Caco-2 (cell line): Measurements from ENCODE around the gene TMEM98. TPM values are rescaled to one million over a fixed set of nuclear protein-coding genes. Genes with fewer than 3 reads are reported as not detected.
"Not testable (repeated sequence)": the region's sequence is repeated elsewhere in the genome, so short reads cannot be mapped to it uniquely, and the experiment has no call there.

Experiments used
- BruUV-seq: library from RNA; stranded (reverse); fragments of 400-500 nt; replicated peaks from 2 replicates; lab custom pipeline; 2021; lab: Mats Ljungman, UMichigan
- CTCF ChIA-PET: fragments of 300-600 bp; sonication (Branson Sonifier 250); formaldehyde crosslinking; loops from one replicate; lab custom pipeline; 2022; ENCODE audit warnings: antibody characterized with exemption; lab: Charles Lee
- POLR2A ChIA-PET: fragments of 300-600 bp; sonication (Branson Sonifier 250); formaldehyde crosslinking; loops from one replicate; lab custom pipeline; 2022; ENCODE audit warnings: antibody characterized with exemption; lab: Charles Lee
- DNase-seq, 2 experiments: peaks; one replicate each; pipeline versions ENCODE4 v3.0.0 to v3.0.0-alpha.2; 2020 to 2022
- H3K27me3 ChIP-seq: replicated peaks from 2 replicates; pipeline ENCODE4 v1.6.0; 2011; ENCODE audit warnings: low read length; ENCODE audit not compliant: control insufficient read depth, insufficient read depth
- H3K36me3 ChIP-seq: 2 replicates; pipeline ENCODE4 v1.5.1; 2011; ENCODE audit warnings: low read length; ENCODE audit not compliant: control insufficient read depth, insufficient read depth
- H3K4me1 ChIP-seq: fragments of 250-450 bp; sonication (Bioruptor Pico); 2 replicates; pipeline ENCODE4 v1.5.1; 2020; ENCODE audit warnings: mild to moderate bottlenecking
- H3K4me3 ChIP-seq: 2 replicates; pipeline ENCODE4 v1.5.1; 2011; ENCODE audit warnings: low read depth, mild to moderate bottlenecking, control low read depth, low read length
- H3K9me3 ChIP-seq: fragments of 250-450 bp; sonication (Bioruptor Pico); 2 replicates; pipeline ENCODE4 v1.5.1; 2020; ENCODE audit warnings: mild to moderate bottlenecking, moderate library complexity
- H3K27ac Mint-ChIP-seq: one replicate; pipeline ENCODE4 v1.8.0; 2022; ENCODE audit warnings: mixed read lengths; ENCODE audit not compliant: unreplicated experiment
- H3K27me3 Mint-ChIP-seq: one replicate; pipeline ENCODE4 v1.8.0; 2022; ENCODE audit warnings: mixed read lengths; ENCODE audit not compliant: insufficient read depth, unreplicated experiment
- H3K36me3 Mint-ChIP-seq: one replicate; pipeline ENCODE4 v1.8.0; 2022; ENCODE audit warnings: mild to moderate bottlenecking, mixed read lengths; ENCODE audit not compliant: insufficient read depth, unreplicated experiment
- H3K4me1 Mint-ChIP-seq: one replicate; pipeline ENCODE4 v1.8.0; 2022; ENCODE audit warnings: low read depth, mixed read lengths; ENCODE audit not compliant: unreplicated experiment
- H3K4me3 Mint-ChIP-seq: one replicate; pipeline ENCODE4 v1.8.0; 2022; ENCODE audit warnings: mild to moderate bottlenecking, moderate library complexity, mixed read lengths; ENCODE audit not compliant: unreplicated experiment
- H3K9me3 Mint-ChIP-seq: one replicate; pipeline ENCODE4 v1.8.0; 2022; ENCODE audit warnings: mixed read lengths; ENCODE audit not compliant: unreplicated experiment
- CTCF ChIP-seq, 2 experiments: fragments of 200-600 bp in 1 of 2; IDR thresholded peaks; 1 replicate in 1 of 2; 2 replicates in 1 of 2; pipeline versions ENCODE4 v1.5.1 to v1.8.0; 2011 to 2022; ENCODE audit warnings: antibody characterized with exemption in 1 of 2, control low read depth in 1 of 2, inconsistent platforms in 1 of 2, low read depth in 1 of 2, low read length in 1 of 2, mild to moderate bottlenecking in 1 of 2, moderate library complexity in 1 of 2; ENCODE audit not compliant: insufficient read depth in 1 of 2, severe bottlenecking in 1 of 2, unreplicated experiment in 1 of 2
- intact Hi-C: fragments of 100-400 bp; cut with micrococcal nuclease; formaldehyde crosslinking; loops from one replicate; pipeline ENCODE4 v1.10.0; 2022; ENCODE audit not compliant: unreplicated experiment
- total RNA-seq: library from RNA; stranded (reverse); gene quantifications from 2 replicates; pipeline ENCODE4 v1.2.3, GENCODE V29; 2022

Gene TMEM98
- total RNA-seq, 1 experiment from 2014 or later, result 229 TPM

GRCh38 chr17:32926183-32926582 is 1.8 kb upstream of the TMEM98 start:
- Mint-ChIP-seq H3K4me3 (no peak overlapping the region), H3K9me3 (no peaks in the 10 kb centered on the region), H3K27me3 (no peaks in the 10 kb centered on the region), H3K36me3 (peaks cover 4% of the 10 kb centered on the region), H3K27ac (no peak overlapping the region), H3K4me1 (no peaks in the 10 kb centered on the region)
- BruUV-seq, result no TSS peak
- Histone ChIP-seq H3K4me3 (no peak overlapping the region), H3K9me3 (no peaks in the 10 kb centered on the region), H3K27me3 (no peaks in the 10 kb centered on the region), H3K4me1 (peaks cover 23% of the 10 kb centered on the region), H3K36me3 (no peaks in the 10 kb centered on the region; the same call in 1 of the 2 replicates)
- no peak for TF ChIP-seq CTCF (IDR thresholded peaks at IDR 0.05; ENCODE audit: insufficient read depth in 1 of 2, low read depth in 1 of 2, low read length in 1 of 2, severe bottlenecking in 1 of 2, unreplicated experiment in 1 of 2)
- POLR2A ChIA-PET, result no interaction called here
- CTCF ChIA-PET, result interaction anchor here (1.1 kb wide), 1 partner anchor 49 kb away, joined by 3 read pairs; no protein-coding TSS in a partner anchor
- DNase-seq, result no peak
- intact Hi-C loops, result loop anchor here (2.0 to 5.0 kb wide), 3 partner anchors 15 to 144 kb away; partner anchors contain the start of gene MYO1D

GRCh38 chr17:32926789-32927188 is 1.2 kb upstream of the TMEM98 start:
- intact Hi-C loops, result loop anchor here (1.0 to 5.0 kb wide), 4 partner anchors 16 to 144 kb away; partner anchors contain the start of gene MYO1D
- H3K4me3 Mint-ChIP-seq, H3K9me3 ChIP-seq, H3K27me3 ChIP-seq, H3K4me3 ChIP-seq, H3K9me3 Mint-ChIP-seq, H3K36me3 ChIP-seq, POLR2A ChIA-PET, BruUV-seq, H3K4me1 Mint-ChIP-seq, H3K27me3 Mint-ChIP-seq, DNase-seq: not testable (repeated sequence)
- Mint-ChIP-seq H3K27ac (peak overlapping the region; percentile 65), H3K36me3 (peaks cover 11% of the 10 kb centered on the region)
- H3K4me1 ChIP-seq, result peaks cover 23% of the 10 kb centered on the region
- CTCF ChIA-PET, result interaction anchor here (1.1 kb wide), 1 partner anchor 49 kb away, joined by 3 read pairs; no protein-coding TSS in a partner anchor

GRCh38 chr17:32927201-32927723 is 691 bp upstream of the TMEM98 start:
- H3K27me3 Mint-ChIP-seq, result no peaks in the 10 kb centered on the region
- TF ChIP-seq CTCF (IDR thresholded peaks at IDR 0.05; ENCODE audit: insufficient read depth in 1 of 2, low read depth in 1 of 2, low read length in 1 of 2, severe bottlenecking in 1 of 2, unreplicated experiment in 1 of 2), result no peak
- BruUV-seq, result TSS peak; percentile 81
- CTCF ChIA-PET, result interaction anchor here (0.8 to 2.5 kb wide), 5 partner anchors 17 to 92 kb away, joined by 3 to 8 read pairs (median 3); no protein-coding TSS in a partner anchor
- no peaks in the 10 kb centered on the region for H3K9me3 Mint-ChIP-seq
- no peaks in the 10 kb centered on the region for H3K27me3 ChIP-seq
- intact Hi-C loops, result loop anchor here (1.0 to 5.0 kb wide), 4 partner anchors 16 to 145 kb away; partner anchors contain the start of gene MYO1D
- peak overlapping the region; percentile 77 for H3K4me3 ChIP-seq
- peaks cover 15% of the 10 kb centered on the region for H3K36me3 Mint-ChIP-seq
- POLR2A ChIA-PET, result no interaction called here
- H3K4me3 Mint-ChIP-seq, result no peak overlapping the region
- H3K9me3 ChIP-seq, result no peaks in the 10 kb centered on the region
- H3K4me1 ChIP-seq, result peaks cover 23% of the 10 kb centered on the region
- no peaks in the 10 kb centered on the region for H3K4me1 Mint-ChIP-seq
- peak; percentile 57 to 63 for DNase-seq
- H3K27ac Mint-ChIP-seq, result peak overlapping the region; percentile 65
- no peaks in the 10 kb centered on the region; the same call in 1 of the 2 replicates for H3K36me3 ChIP-seq
